Activated naive CD4-positive, alpha-beta T cell treated with anti-CD3 and anti-CD28 coated beads for 36 hours (primary cell): ENCODE results near the gene TMEM108. TPM values are rescaled to one million over a fixed set of nuclear protein-coding genes. Genes with fewer than 3 reads are reported as not detected.

Experiments
- CTCF ChIA-PET: fragments of 350-600 bp; sonication (Branson Sonifier 250); formaldehyde crosslinking; loops from one replicate; lab custom pipeline; 2021; ENCODE audit warnings: antibody characterized with exemption; lab: Charles Lee
- DNase-seq: peaks from one replicate; pipeline ENCODE4 v3.0.0-alpha.2; 2020
- H3K27ac Mint-ChIP-seq: one replicate; pipeline ENCODE4 v1.8.0; 2021; ENCODE audit warnings: mild to moderate bottlenecking, mixed read lengths
- H3K27me3 Mint-ChIP-seq: one replicate; pipeline ENCODE4 v1.8.0; 2021; ENCODE audit warnings: low read depth, mixed read lengths
- H3K36me3 Mint-ChIP-seq: one replicate; pipeline ENCODE4 v1.8.0; 2021; ENCODE audit warnings: low read depth, mixed read lengths
- H3K4me1 Mint-ChIP-seq: one replicate; pipeline ENCODE4 v1.8.0; 2021; ENCODE audit warnings: low read depth, mixed read lengths
- H3K4me3 Mint-ChIP-seq: one replicate; pipeline ENCODE4 v1.8.0; 2021; ENCODE audit warnings: mild to moderate bottlenecking, moderate library complexity, mixed read lengths
- H3K9me3 Mint-ChIP-seq: one replicate; pipeline ENCODE4 v1.8.0; 2021; ENCODE audit warnings: mixed read lengths
- intact Hi-C: fragments of 100-400 bp; cut with micrococcal nuclease; formaldehyde crosslinking; loops from one replicate; pipeline ENCODE4 v1.15.1; 2023
- total RNA-seq, 2 experiments: library from RNA; stranded (reverse); gene quantifications; one replicate each; pipeline ENCODE4 v1.2.3, GENCODE V29; 2021

TMEM108 gene
- total RNA-seq, 2 experiments from 2014 or later: not detected

DNA sequence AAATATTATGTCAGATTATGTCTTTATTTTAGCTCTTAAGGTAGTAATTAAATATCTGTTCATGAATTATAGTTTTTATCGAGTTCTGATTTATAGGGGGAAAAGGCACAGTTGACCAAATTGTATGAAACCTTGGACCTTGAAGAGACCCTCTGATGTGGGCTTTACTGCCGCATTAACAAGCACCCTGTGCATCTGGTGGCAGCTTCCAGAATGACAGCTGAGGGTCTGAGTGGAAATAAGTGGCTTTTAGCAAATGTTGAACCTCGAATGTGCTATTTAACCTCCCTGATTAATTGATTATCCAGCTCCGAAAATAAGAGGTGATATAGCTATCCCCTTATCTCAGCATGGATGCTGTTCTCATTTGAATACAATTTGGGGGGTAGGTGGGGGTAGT is 87.0 kb downstream of the TMEM108 start:
- H3K27ac Mint-ChIP-seq: no peak overlapping the region
- no peak for DNase-seq
- peaks cover 6% of the 10 kb centered on the region for H3K27me3 Mint-ChIP-seq
- no peaks in the 10 kb centered on the region for H3K4me1 Mint-ChIP-seq
- CTCF ChIA-PET: no interaction called here
- intact Hi-C loops: no loop called here
- no peaks in the 10 kb centered on the region for H3K36me3 Mint-ChIP-seq
- H3K9me3 Mint-ChIP-seq: no peaks in the 10 kb centered on the region
- H3K4me3 Mint-ChIP-seq: no peak overlapping the region

DNA sequence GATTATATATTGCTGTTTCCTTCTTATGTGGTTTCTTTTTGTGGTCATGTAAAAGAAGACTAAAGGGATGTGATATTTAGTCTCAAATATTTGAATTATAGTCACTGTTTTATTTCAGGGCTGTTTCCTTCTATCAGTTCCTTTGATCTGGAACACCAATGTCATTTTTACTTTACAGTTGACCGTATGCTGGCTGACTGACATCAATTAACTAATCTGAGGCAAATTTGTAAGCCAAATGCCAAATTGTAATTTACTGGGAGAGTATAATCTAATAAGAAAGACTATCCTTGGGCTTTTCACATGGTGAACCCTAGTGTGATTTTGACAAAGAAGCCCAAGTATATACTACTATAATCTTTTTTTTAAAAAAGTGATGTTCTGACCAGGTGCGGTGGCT is 87.6 kb downstream of the TMEM108 start:
- intact Hi-C loops: no loop called here
- no peaks in the 10 kb centered on the region for H3K9me3 Mint-ChIP-seq
- DNase-seq: no peak
- H3K36me3 Mint-ChIP-seq: no peaks in the 10 kb centered on the region
- no peaks in the 10 kb centered on the region for H3K4me1 Mint-ChIP-seq
- peaks cover 6% of the 10 kb centered on the region for H3K27me3 Mint-ChIP-seq
- no peak overlapping the region for H3K27ac Mint-ChIP-seq
- CTCF ChIA-PET: no interaction called here
- no peak overlapping the region for H3K4me3 Mint-ChIP-seq

GRCh38 chr3:133127381-133127780 is 89.2 kb downstream of the TMEM108 start:
- H3K4me3 Mint-ChIP-seq: no peak overlapping the region
- intact Hi-C loops: no loop called here
- H3K27ac Mint-ChIP-seq: no peak overlapping the region
- H3K27me3 Mint-ChIP-seq: peaks cover 3% of the 10 kb centered on the region
- no peak for DNase-seq
- H3K4me1 Mint-ChIP-seq: no peaks in the 10 kb centered on the region
- CTCF ChIA-PET: no interaction called here
- no peaks in the 10 kb centered on the region for H3K36me3 Mint-ChIP-seq
- H3K9me3 Mint-ChIP-seq: no peaks in the 10 kb centered on the region

- intact Hi-C loops: no loop called here
- Mint-ChIP-seq H3K9me3 (no peaks in the 10 kb centered on the region), H3K27me3 (peaks cover 2% of the 10 kb centered on the region), H3K27ac (no peak overlapping the region), H3K4me1 (no peaks in the 10 kb centered on the region), H3K36me3 (no peaks in the 10 kb centered on the region), H3K4me3 (no peak overlapping the region)
- DNase-seq: no peak
- CTCF ChIA-PET: no interaction called here
These were observed 92.0 kb downstream of the TMEM108 start for GRCh38 chr3:133130168-133130567.

- Mint-ChIP-seq H3K4me1 (no peaks in the 10 kb centered on the region), H3K27me3 (peaks cover 10% of the 10 kb centered on the region), H3K36me3 (no peaks in the 10 kb centered on the region), H3K9me3 (no peaks in the 10 kb centered on the region), H3K27ac (no peak overlapping the region), H3K4me3 (no peak overlapping the region)
- intact Hi-C loops: no loop called here
- CTCF ChIA-PET: no interaction called here
- DNase-seq: no peak
These were observed 97.1 kb downstream of the TMEM108 start for GRCh38 chr3:133135306-133135705.

- peaks cover 10% of the 10 kb centered on the region for H3K27me3 Mint-ChIP-seq
- intact Hi-C loops: no loop called here
- H3K4me3 Mint-ChIP-seq: no peak overlapping the region
- H3K36me3 Mint-ChIP-seq: no peaks in the 10 kb centered on the region
- H3K9me3 Mint-ChIP-seq: no peaks in the 10 kb centered on the region
- no peaks in the 10 kb centered on the region for H3K4me1 Mint-ChIP-seq
- no peak overlapping the region for H3K27ac Mint-ChIP-seq
- CTCF ChIA-PET: no interaction called here
- DNase-seq: no peak
These were observed 98.2 kb downstream of the TMEM108 start for GRCh38 chr3:133136114-133137041.

GRCh38 chr3:133137042-133137996 is 99.1 kb downstream of the TMEM108 start:
- no peaks in the 10 kb centered on the region for H3K9me3 Mint-ChIP-seq
- no peak overlapping the region for H3K27ac Mint-ChIP-seq
- CTCF ChIA-PET: no interaction called here
- no peak overlapping the region for H3K4me3 Mint-ChIP-seq
- no peaks in the 10 kb centered on the region for H3K4me1 Mint-ChIP-seq
- no peaks in the 10 kb centered on the region for H3K36me3 Mint-ChIP-seq
- DNase-seq: no peak
- intact Hi-C loops: no loop called here
- H3K27me3 Mint-ChIP-seq: peaks cover 10% of the 10 kb centered on the region

- no peaks in the 10 kb centered on the region for H3K4me1 Mint-ChIP-seq
- peaks cover 10% of the 10 kb centered on the region for H3K27me3 Mint-ChIP-seq
- no peak overlapping the region for H3K27ac Mint-ChIP-seq
- intact Hi-C loops: no loop called here
- H3K4me3 Mint-ChIP-seq: no peak overlapping the region
- no peaks in the 10 kb centered on the region for H3K36me3 Mint-ChIP-seq
- no peaks in the 10 kb centered on the region for H3K9me3 Mint-ChIP-seq
- no peak for DNase-seq
- CTCF ChIA-PET: no interaction called here
These were observed 99.8 kb downstream of the TMEM108 start for GRCh38 chr3:133138017-133138416.

- intact Hi-C loops: no loop called here
- DNase-seq: no peak
- Mint-ChIP-seq H3K27me3 (peaks cover 13% of the 10 kb centered on the region), H3K4me3 (no peak overlapping the region), H3K36me3 (no peaks in the 10 kb centered on the region), H3K9me3 (no peaks in the 10 kb centered on the region), H3K4me1 (no peaks in the 10 kb centered on the region), H3K27ac (no peak overlapping the region)
- CTCF ChIA-PET: no interaction called here
These were observed 113.9 kb downstream of the TMEM108 start for GRCh38 chr3:133152056-133152455.

- DNase-seq: no peak
- intact Hi-C loops: no loop called here
- H3K4me3 Mint-ChIP-seq: no peak overlapping the region
- H3K27ac Mint-ChIP-seq: no peak overlapping the region
- CTCF ChIA-PET: no interaction called here
- H3K9me3 Mint-ChIP-seq: no peaks in the 10 kb centered on the region
- no peaks in the 10 kb centered on the region for H3K36me3 Mint-ChIP-seq
- no peaks in the 10 kb centered on the region for H3K4me1 Mint-ChIP-seq
- H3K27me3 Mint-ChIP-seq: peaks cover 12% of the 10 kb centered on the region
These were observed 114.6 kb downstream of the TMEM108 start for GRCh38 chr3:133152681-133153220.

- no peak for DNase-seq
- Mint-ChIP-seq H3K36me3 (no peaks in the 10 kb centered on the region), H3K27ac (no peak overlapping the region), H3K4me1 (no peaks in the 10 kb centered on the region), H3K9me3 (no peaks in the 10 kb centered on the region), H3K4me3 (no peak overlapping the region), H3K27me3 (peaks cover 12% of the 10 kb centered on the region)
- intact Hi-C loops: no loop called here
- CTCF ChIA-PET: no interaction called here
These were observed 115.2 kb downstream of the TMEM108 start for GRCh38 chr3:133153382-133153781.

- Mint-ChIP-seq H3K27me3 (peaks cover 3% of the 10 kb centered on the region), H3K4me3 (no peak overlapping the region), H3K9me3 (no peaks in the 10 kb centered on the region), H3K27ac (no peak overlapping the region), H3K4me1 (no peaks in the 10 kb centered on the region), H3K36me3 (no peaks in the 10 kb centered on the region)
- no peak for DNase-seq
- CTCF ChIA-PET: no interaction called here
- intact Hi-C loops: no loop called here
These were observed 119.5 kb downstream of the TMEM108 start for GRCh38 chr3:133157716-133158115.
